Measurements from ENCODE around the gene TMEM69.

- TF ChIP-seq POLR2A (IDR thresholded peaks at IDR 0.05; ENCODE audit: control extremely low read depth in 1 of 2, low read depth in 2 of 2, low read length in 2 of 2) (no peak), TAF1 (IDR thresholded peaks at IDR 0.05; ENCODE audit: low read depth, low read length) (no peak), KDM1A (IDR thresholded peaks at IDR 0.05; ENCODE audit: borderline replicate concordance, low read length) (no peak), POLR2AphosphoS5 (IDR thresholded peaks at IDR 0.05; ENCODE audit: low read depth, low read length) (no peak), JUND (IDR thresholded peaks at IDR 0.05; ENCODE audit: low read length) (no peak), RAD21 (IDR thresholded peaks at IDR 0.05 in 1 of 2, conservative IDR thresholded peaks at IDR 0.05 in 1 of 2; ENCODE audit: low read depth in 2 of 2, low read length in 2 of 2) (no peak), JUN (IDR thresholded peaks at IDR 0.05; ENCODE audit: low read depth, low read length) (no peak), SIRT6 (IDR thresholded peaks at IDR 0.05; ENCODE audit: low read length) (no peak), ZNF274 (IDR thresholded peaks at IDR 0.05; ENCODE audit: borderline replicate concordance, extremely low read depth, low read length) (no peak)
- TF ChIP-seq, protein P1, sequence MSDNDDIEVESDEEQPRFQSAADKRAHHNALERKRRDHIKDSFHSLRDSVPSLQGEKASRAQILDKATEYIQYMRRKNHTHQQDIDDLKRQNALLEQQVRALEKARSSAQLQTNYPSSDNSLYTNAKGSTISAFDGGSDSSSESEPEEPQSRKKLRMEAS (IDR thresholded peaks at IDR 0.05) = no peak
- TF ChIP-seq, protein P2, sequence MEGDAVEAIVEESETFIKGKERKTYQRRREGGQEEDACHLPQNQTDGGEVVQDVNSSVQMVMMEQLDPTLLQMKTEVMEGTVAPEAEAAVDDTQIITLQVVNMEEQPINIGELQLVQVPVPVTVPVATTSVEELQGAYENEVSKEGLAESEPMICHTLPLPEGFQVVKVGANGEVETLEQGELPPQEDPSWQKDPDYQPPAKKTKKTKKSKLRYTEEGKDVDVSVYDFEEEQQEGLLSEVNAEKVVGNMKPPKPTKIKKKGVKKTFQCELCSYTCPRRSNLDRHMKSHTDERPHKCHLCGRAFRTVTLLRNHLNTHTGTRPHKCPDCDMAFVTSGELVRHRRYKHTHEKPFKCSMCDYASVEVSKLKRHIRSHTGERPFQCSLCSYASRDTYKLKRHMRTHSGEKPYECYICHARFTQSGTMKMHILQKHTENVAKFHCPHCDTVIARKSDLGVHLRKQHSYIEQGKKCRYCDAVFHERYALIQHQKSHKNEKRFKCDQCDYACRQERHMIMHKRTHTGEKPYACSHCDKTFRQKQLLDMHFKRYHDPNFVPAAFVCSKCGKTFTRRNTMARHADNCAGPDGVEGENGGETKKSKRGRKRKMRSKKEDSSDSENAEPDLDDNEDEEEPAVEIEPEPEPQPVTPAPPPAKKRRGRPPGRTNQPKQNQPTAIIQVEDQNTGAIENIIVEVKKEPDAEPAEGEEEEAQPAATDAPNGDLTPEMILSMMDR (IDR thresholded peaks at IDR 0.05; ENCODE audit: control extremely low read depth in 1 of 3, insufficient read depth in 1 of 3, low read depth in 1 of 3, low read length in 3 of 3) = no peak
Observed at GRCh38 chr1:45658171-45658570, 29.8 kb upstream of the TMEM69 start.
